Upper lobe of right lung (tissue), 1 donor: ENCODE measurements around the gene SORBS1. TPM values are rescaled to one million over a fixed set of nuclear protein-coding genes. Genes with fewer than 3 reads are reported as not detected.
A peak's percentile ranks its signal among the peaks of the same experiment; 100 is the strongest.

Experiments
- ATAC-seq: fragments of 200-7000 bp; cut with Tn5 transposase; one replicate; pipeline ENCODE4 v1.9.1; 2020; ENCODE audit warnings: mild to moderate bottlenecking, moderate library complexity
- DNase-seq: peaks from one replicate; pipeline ENCODE4 v3.0.0-alpha.2; 2020
- H3K27ac ChIP-seq: fragments of 200-600 bp; one replicate; pipeline ENCODE4 v1.8.0; 2022
- H3K27me3 ChIP-seq: fragments of 200-600 bp; one replicate; pipeline ENCODE4 v1.8.0; 2022; ENCODE audit warnings: mild to moderate bottlenecking
- H3K36me3 ChIP-seq: fragments of 200-600 bp; one replicate; pipeline ENCODE4 v1.8.0; 2022
- H3K4me1 ChIP-seq: fragments of 200-600 bp; one replicate; pipeline ENCODE4 v1.8.0; 2022
- H3K4me3 ChIP-seq: fragments of 200-600 bp; one replicate; pipeline ENCODE4 v1.8.0; 2022; ENCODE audit warnings: mild to moderate bottlenecking
- H3K9me3 ChIP-seq: fragments of 200-600 bp; one replicate; pipeline ENCODE4 v1.8.0; 2022
- CTCF ChIP-seq: fragments of 200-600 bp; IDR thresholded peaks from one replicate; pipeline ENCODE4 v1.8.0; 2022; ENCODE audit warnings: antibody characterized with exemption
- intact Hi-C: fragments of 100-400 bp; cut with DNase I; formaldehyde crosslinking; loops from one replicate; pipeline ENCODE4 v1.11.0; 2022
- total RNA-seq: library from RNA; stranded (reverse); fragmentation: NEBNext Ultra II Directional; extraction: Animal tissue kit (Norgen Biotek cat#: 25700); gene quantifications from one replicate; pipeline ENCODE4 v1.2.1, GENCODE V29; 2021
- donor health status: DM: no; HTN: yes; CAD: no; lungs with severe emphysema.

The SORBS1 gene
- total RNA-seq, 1 donor from 2014 or later: 50.7 TPM

GRCh38 chr10:95545981-95546380, 15.2 kb downstream of the SORBS1 start:
- intact Hi-C loops: no loop called here

GRCh38 chr10:95544783-95545500, 16.2 kb downstream of the SORBS1 start:
- Histone ChIP-seq H3K27me3 (no peaks in the 10 kb centered on the region), H3K9me3 (no peaks in the 10 kb centered on the region), H3K4me1 (peaks cover 31% of the 10 kb centered on the region), H3K36me3 (no peaks in the 10 kb centered on the region), H3K4me3 (no peak overlapping the region), H3K27ac (no peak overlapping the region)
- ATAC-seq (no peak), DNase-seq (no peak)
- intact Hi-C loops: no loop called here
- TF ChIP-seq CTCF: no peak

More at GRCh38 chr10:95545981-95546380, 15.2 kb downstream of the SORBS1 start:
- no peak for ATAC-seq
- Histone ChIP-seq H3K4me3 (no peak overlapping the region), H3K4me1 (peaks cover 31% of the 10 kb centered on the region), H3K27ac (no peak overlapping the region), H3K36me3 (no peaks in the 10 kb centered on the region), H3K9me3 (no peaks in the 10 kb centered on the region), H3K27me3 (no peaks in the 10 kb centered on the region)
- no peak for DNase-seq
- no peak for TF ChIP-seq CTCF

- H3K36me3 ChIP-seq: no peaks in the 10 kb centered on the region
- ATAC-seq: no peak
- H3K4me3 ChIP-seq: no peak overlapping the region
- peaks cover 31% of the 10 kb centered on the region for H3K4me1 ChIP-seq
- DNase-seq: no peak
- H3K9me3 ChIP-seq: no peaks in the 10 kb centered on the region
- H3K27ac ChIP-seq: peak overlapping the region; percentile 47
- H3K27me3 ChIP-seq: no peaks in the 10 kb centered on the region
- TF ChIP-seq CTCF: no peak
- intact Hi-C loops: no loop called here
These were observed 17.7 kb downstream of the SORBS1 start for GRCh38 chr10:95543459-95543858.

- TF ChIP-seq CTCF: no peak
- Histone ChIP-seq H3K36me3 (no peaks in the 10 kb centered on the region), H3K4me1 (peaks cover 31% of the 10 kb centered on the region), H3K27ac (peak overlapping the region; percentile 47), H3K27me3 (no peaks in the 10 kb centered on the region), H3K9me3 (no peaks in the 10 kb centered on the region), H3K4me3 (no peak overlapping the region)
- no peak for DNase-seq
- peak; percentile 3 for ATAC-seq
- intact Hi-C loops: no loop called here
These were observed 18.4 kb downstream of the SORBS1 start for GRCh38 chr10:95542761-95543160.

GRCh38 chr10:95542330-95542729, 18.8 kb downstream of the SORBS1 start:
- ATAC-seq (peak; percentile 26), DNase-seq (no peak)
- peaks cover 32% of the 10 kb centered on the region for H3K4me1 ChIP-seq
- no peaks in the 10 kb centered on the region for H3K9me3 ChIP-seq
- H3K4me3 ChIP-seq: no peak overlapping the region
- peak overlapping the region; percentile 47 for H3K27ac ChIP-seq
- H3K36me3 ChIP-seq: no peaks in the 10 kb centered on the region
- TF ChIP-seq CTCF: no peak
- intact Hi-C loops: no loop called here
- no peaks in the 10 kb centered on the region for H3K27me3 ChIP-seq
